Hematopoietic multipotent progenitor cell treated with erythropoietin and hydrocortisone succinate and interleukin-3 and kit ligand, for 4 days (in vitro differentiated cells): ENCODE results near the gene COL9A1.
"Not testable (repeated sequence)": the region's sequence is repeated elsewhere in the genome, so short reads cannot be mapped to it uniquely, and the experiment has no call there.

Experiments used
- DNase-seq: peaks from one replicate; pipeline ENCODE4 v3.0.0-alpha.2; 2015

The COL9A1 gene

GRCh38 chr6:70303034-70303525, at the start of gene COL9A1:
Gene COL9A1 (minus strand): TSS chr6:70303084. CDS start chr6:70302924, 160 bp downstream.
- no peak for DNase-seq

GRCh38 chr6:70351461-70351860, 48.6 kb upstream of the COL9A1 start:
- no peak for DNase-seq

GRCh38 chr6:70345619-70346018, 42.7 kb upstream of the COL9A1 start:
- no peak for DNase-seq

- DNase-seq, result no peak
These were observed 40.4 kb upstream of the COL9A1 start for GRCh38 chr6:70343313-70343712.

- DNase-seq, result not testable (repeated sequence)
These were observed 36.9 kb upstream of the COL9A1 start for GRCh38 chr6:70339810-70340209.

GRCh38 chr6:70338775-70339174, 35.9 kb upstream of the COL9A1 start:
- no peak for DNase-seq

- DNase-seq, result no peak
These were observed 34.8 kb upstream of the COL9A1 start for GRCh38 chr6:70337743-70338105.

- peak; percentile 95 for DNase-seq
These were observed 34.3 kb upstream of the COL9A1 start for GRCh38 chr6:70336996-70337742.

GRCh38 chr6:70327036-70327435, 24.2 kb upstream of the COL9A1 start:
- no peak for DNase-seq

- DNase-seq, result no peak
These were observed 22.1 kb upstream of the COL9A1 start for GRCh38 chr6:70325009-70325408.

GRCh38 chr6:70317799-70318198, 14.9 kb upstream of the COL9A1 start:
- DNase-seq, result not testable (repeated sequence)

- DNase-seq, result no peak
These were observed 12.3 kb upstream of the COL9A1 start for GRCh38 chr6:70315079-70315751.

GRCh38 chr6:70314296-70314695, 11.4 kb upstream of the COL9A1 start:
- no peak for DNase-seq

- DNase-seq, result peak; percentile 56
These were observed 9.4 kb upstream of the COL9A1 start for GRCh38 chr6:70312165-70312745.

GRCh38 chr6:70310063-70310694, 7.3 kb upstream of the COL9A1 start:
- DNase-seq, result peak; percentile 75

- DNase-seq, result no peak
These were observed 6.4 kb upstream of the COL9A1 start for GRCh38 chr6:70309243-70309642.

GRCh38 chr6:70308142-70308541, 5.3 kb upstream of the COL9A1 start:
- not testable (repeated sequence) for DNase-seq

GRCh38 chr6:70307008-70307407, 4.1 kb upstream of the COL9A1 start:
- DNase-seq, result peak; percentile 10

GRCh38 chr6:70304616-70305015, 1.7 kb upstream of the COL9A1 start:
- DNase-seq, result no peak

GRCh38 chr6:70299456-70299855, 3.4 kb downstream of the COL9A1 start:
- DNase-seq, result peak; percentile 41

GRCh38 chr6:70298068-70298467, 4.8 kb downstream of the COL9A1 start:
- no peak for DNase-seq

- no peak for DNase-seq
These were observed 10.7 kb downstream of the COL9A1 start for GRCh38 chr6:70292193-70292592.

- DNase-seq, result peak; percentile 43
These were observed 13.6 kb downstream of the COL9A1 start for GRCh38 chr6:70289299-70289698.
